ENCODE data around the gene MED26. TPM values are rescaled to one million over a fixed set of nuclear protein-coding genes. Genes with fewer than 3 reads are reported as not detected.

MED26 gene
- total and polyA plus RNA-seq, 2 experiments from 2014 or later, result 7.4 to 15.4 TPM

DNA sequence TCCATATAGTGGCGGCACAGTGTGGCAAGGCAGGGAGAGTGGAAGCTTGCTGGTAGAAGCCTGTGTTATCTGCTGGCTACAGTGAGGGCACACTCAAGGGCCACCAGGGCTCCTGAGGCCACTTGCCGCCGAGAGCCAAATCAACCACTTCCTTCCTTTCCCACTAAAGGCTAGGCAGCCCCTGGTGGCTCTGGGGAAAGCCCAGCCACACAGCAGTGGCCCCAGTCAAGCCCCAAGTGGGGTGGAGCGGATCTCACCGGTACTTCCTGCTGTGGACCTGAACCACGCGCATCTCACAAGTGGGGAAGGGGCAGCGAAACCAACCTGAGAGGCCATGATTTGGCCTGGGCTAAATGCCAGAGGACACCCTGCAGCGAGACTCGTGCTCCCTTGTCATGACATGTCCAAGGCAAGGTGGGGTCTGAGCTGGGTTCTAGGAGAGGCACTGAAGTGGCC, 33.8 kb downstream of the MED26 start:
- H3K27ac ChIP-seq (ENCODE audit: low read depth), result no peak overlapping the region
- Mint-ChIP-seq H3K27ac (no peak overlapping the region), H3K4me1 (peaks cover 30% of the 10 kb centered on the region), H3K27me3 (ENCODE audit: insufficient read depth, low read depth, poor library complexity) (peaks cover 7% of the 10 kb centered on the region), H3K36me3 (ENCODE audit: low read depth) (no peaks in the 10 kb centered on the region; the same call in 2 of the 3 replicates), H3K9me3 (no peaks in the 10 kb centered on the region; the same call in 2 of the 3 replicates), H3K4me3 (no peak overlapping the region)
- H3K4me1 ChIP-seq (ENCODE audit: insufficient read depth), result peaks cover 7% of the 10 kb centered on the region
- no peak overlapping the region for H2AFZ ChIP-seq
- H3K9me2 ChIP-seq (ENCODE audit: insufficient read depth), result no peaks in the 10 kb centered on the region
- TF ChIP-seq ZNF114 (CRISPR knock-in tag; IDR thresholded peaks at IDR 0.05) (no peak), JUNB (IDR thresholded peaks at IDR 0.05; ENCODE audit: unreplicated experiment) (no peak), POLR2AphosphoS5 (IDR thresholded peaks at IDR 0.05; ENCODE audit: low read depth) (no peak), ZNF331 (CRISPR knock-in tag; IDR thresholded peaks at IDR 0.05; ENCODE audit: low read depth) (no peak), CREB1 (CRISPR knock-in tag; IDR thresholded peaks at IDR 0.05; ENCODE audit: low read depth) (no peak), ETS1 (IDR thresholded peaks at IDR 0.05) (no peak), STAT1 (IDR thresholded peaks at IDR 0.05; ENCODE audit: unreplicated experiment) (no peak), REST (IDR thresholded peaks at IDR 0.05; ENCODE audit: unreplicated experiment) (no peak), EZH2phosphoT487 (IDR thresholded peaks at IDR 0.05; ENCODE audit: unreplicated experiment) (no peak)
- TF ChIP-seq, protein P1, sequence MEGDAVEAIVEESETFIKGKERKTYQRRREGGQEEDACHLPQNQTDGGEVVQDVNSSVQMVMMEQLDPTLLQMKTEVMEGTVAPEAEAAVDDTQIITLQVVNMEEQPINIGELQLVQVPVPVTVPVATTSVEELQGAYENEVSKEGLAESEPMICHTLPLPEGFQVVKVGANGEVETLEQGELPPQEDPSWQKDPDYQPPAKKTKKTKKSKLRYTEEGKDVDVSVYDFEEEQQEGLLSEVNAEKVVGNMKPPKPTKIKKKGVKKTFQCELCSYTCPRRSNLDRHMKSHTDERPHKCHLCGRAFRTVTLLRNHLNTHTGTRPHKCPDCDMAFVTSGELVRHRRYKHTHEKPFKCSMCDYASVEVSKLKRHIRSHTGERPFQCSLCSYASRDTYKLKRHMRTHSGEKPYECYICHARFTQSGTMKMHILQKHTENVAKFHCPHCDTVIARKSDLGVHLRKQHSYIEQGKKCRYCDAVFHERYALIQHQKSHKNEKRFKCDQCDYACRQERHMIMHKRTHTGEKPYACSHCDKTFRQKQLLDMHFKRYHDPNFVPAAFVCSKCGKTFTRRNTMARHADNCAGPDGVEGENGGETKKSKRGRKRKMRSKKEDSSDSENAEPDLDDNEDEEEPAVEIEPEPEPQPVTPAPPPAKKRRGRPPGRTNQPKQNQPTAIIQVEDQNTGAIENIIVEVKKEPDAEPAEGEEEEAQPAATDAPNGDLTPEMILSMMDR (conservative IDR thresholded peaks at IDR 0.05; ENCODE audit: low read depth in 2 of 2), result no peak
- TF ChIP-seq, protein P2, sequence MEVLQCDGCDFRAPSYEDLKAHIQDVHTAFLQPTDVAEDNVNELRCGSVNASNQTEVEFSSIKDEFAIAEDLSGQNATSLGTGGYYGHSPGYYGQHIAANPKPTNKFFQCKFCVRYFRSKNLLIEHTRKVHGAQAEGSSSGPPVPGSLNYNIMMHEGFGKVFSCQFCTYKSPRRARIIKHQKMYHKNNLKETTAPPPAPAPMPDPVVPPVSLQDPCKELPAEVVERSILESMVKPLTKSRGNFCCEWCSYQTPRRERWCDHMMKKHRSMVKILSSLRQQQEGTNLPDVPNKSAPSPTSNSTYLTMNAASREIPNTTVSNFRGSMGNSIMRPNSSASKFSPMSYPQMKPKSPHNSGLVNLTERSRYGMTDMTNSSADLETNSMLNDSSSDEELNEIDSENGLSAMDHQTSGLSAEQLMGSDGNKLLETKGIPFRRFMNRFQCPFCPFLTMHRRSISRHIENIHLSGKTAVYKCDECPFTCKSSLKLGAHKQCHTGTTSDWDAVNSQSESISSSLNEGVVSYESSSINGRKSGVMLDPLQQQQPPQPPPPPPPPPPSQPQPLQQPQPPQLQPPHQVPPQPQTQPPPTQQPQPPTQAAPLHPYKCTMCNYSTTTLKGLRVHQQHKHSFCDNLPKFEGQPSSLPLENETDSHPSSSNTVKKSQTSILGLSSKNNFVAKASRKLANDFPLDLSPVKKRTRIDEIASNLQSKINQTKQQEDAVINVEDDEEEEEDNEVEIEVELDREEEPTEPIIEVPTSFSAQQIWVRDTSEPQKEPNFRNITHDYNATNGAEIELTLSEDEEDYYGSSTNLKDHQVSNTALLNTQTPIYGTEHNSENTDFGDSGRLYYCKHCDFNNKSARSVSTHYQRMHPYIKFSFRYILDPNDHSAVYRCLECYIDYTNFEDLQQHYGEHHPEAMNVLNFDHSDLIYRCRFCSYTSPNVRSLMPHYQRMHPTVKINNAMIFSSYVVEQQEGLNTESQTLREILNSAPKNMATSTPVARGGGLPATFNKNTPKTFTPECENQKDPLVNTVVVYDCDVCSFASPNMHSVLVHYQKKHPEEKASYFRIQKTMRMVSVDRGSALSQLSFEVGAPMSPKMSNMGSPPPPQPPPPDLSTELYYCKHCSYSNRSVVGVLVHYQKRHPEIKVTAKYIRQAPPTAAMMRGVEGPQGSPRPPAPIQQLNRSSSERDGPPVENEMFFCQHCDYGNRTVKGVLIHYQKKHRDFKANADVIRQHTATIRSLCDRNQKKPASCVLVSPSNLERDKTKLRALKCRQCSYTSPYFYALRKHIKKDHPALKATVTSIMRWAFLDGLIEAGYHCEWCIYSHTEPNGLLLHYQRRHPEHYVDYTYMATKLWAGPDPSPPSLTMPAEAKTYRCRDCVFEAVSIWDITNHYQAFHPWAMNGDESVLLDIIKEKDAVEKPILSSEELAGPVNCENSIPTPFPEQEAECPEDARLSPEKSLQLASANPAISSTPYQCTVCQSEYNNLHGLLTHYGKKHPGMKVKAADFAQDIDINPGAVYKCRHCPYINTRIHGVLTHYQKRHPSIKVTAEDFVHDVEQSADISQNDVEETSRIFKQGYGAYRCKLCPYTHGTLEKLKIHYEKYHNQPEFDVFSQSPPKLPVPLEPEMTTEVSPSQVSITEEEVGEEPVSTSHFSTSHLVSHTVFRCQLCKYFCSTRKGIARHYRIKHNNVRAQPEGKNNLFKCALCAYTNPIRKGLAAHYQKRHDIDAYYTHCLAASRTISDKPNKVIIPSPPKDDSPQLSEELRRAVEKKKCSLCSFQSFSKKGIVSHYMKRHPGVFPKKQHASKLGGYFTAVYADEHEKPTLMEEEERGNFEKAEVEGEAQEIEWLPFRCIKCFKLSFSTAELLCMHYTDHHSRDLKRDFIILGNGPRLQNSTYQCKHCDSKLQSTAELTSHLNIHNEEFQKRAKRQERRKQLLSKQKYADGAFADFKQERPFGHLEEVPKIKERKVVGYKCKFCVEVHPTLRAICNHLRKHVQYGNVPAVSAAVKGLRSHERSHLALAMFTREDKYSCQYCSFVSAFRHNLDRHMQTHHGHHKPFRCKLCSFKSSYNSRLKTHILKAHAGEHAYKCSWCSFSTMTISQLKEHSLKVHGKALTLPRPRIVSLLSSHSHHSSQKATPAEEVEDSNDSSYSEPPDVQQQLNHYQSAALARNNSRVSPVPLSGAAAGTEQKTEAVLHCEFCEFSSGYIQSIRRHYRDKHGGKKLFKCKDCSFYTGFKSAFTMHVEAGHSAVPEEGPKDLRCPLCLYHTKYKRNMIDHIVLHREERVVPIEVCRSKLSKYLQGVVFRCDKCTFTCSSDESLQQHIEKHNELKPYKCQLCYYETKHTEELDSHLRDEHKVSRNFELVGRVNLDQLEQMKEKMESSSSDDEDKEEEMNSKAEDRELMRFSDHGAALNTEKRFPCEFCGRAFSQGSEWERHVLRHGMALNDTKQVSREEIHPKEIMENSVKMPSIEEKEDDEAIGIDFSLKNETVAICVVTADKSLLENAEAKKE (CRISPR knock-in tag; IDR thresholded peaks at IDR 0.05), result no peak
- peaks cover 69% of the 10 kb centered on the region for H4K20me1 ChIP-seq (replicated peaks; ENCODE audit: insufficient read depth)
- H3K4me3 ChIP-seq, result no peak overlapping the region
- H3K79me2 ChIP-seq (replicated peaks; ENCODE audit: insufficient read depth), result peaks cover 96% of the 10 kb centered on the region
- H3F3A ChIP-seq (replicated peaks; ENCODE audit: low read depth), result no peaks in the 10 kb centered on the region
- H3K36me3 ChIP-seq (ENCODE audit: insufficient read depth), result no peaks in the 10 kb centered on the region
- DNase-seq (ENCODE audit: low spot score) (no peak), ATAC-seq (no peak)
- no peaks in the 10 kb centered on the region for H3K27me3 ChIP-seq (ENCODE audit: insufficient read depth)
- H3K4me2 ChIP-seq, result no peak overlapping the region
